ENCODE measurements around the gene FKBP14. TPM values are rescaled to one million over a fixed set of nuclear protein-coding genes. Genes with fewer than 3 reads are reported as not detected.

The FKBP14 gene
- total and polyA plus RNA-seq, 2 of the 8 experiments (the other 6 are each of a cell fraction or from before 2014, with no cell fraction given), result 3.2 to 20.7 TPM

GRCh38 chr7:30022991-30023390, 3.5 kb downstream of the FKBP14 start (continued):
- no peak for TF ChIP-seq JUND (IDR thresholded peaks at IDR 0.05; ENCODE audit: low read length)
- TF ChIP-seq, protein P1, sequence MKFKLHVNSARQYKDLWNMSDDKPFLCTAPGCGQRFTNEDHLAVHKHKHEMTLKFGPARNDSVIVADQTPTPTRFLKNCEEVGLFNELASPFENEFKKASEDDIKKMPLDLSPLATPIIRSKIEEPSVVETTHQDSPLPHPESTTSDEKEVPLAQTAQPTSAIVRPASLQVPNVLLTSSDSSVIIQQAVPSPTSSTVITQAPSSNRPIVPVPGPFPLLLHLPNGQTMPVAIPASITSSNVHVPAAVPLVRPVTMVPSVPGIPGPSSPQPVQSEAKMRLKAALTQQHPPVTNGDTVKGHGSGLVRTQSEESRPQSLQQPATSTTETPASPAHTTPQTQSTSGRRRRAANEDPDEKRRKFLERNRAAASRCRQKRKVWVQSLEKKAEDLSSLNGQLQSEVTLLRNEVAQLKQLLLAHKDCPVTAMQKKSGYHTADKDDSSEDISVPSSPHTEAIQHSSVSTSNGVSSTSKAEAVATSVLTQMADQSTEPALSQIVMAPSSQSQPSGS (IDR thresholded peaks at IDR 0.05; ENCODE audit: low read length), result no peak

All from H1 (cell line).